ENCODE results near the gene MS4A14.

DNA sequence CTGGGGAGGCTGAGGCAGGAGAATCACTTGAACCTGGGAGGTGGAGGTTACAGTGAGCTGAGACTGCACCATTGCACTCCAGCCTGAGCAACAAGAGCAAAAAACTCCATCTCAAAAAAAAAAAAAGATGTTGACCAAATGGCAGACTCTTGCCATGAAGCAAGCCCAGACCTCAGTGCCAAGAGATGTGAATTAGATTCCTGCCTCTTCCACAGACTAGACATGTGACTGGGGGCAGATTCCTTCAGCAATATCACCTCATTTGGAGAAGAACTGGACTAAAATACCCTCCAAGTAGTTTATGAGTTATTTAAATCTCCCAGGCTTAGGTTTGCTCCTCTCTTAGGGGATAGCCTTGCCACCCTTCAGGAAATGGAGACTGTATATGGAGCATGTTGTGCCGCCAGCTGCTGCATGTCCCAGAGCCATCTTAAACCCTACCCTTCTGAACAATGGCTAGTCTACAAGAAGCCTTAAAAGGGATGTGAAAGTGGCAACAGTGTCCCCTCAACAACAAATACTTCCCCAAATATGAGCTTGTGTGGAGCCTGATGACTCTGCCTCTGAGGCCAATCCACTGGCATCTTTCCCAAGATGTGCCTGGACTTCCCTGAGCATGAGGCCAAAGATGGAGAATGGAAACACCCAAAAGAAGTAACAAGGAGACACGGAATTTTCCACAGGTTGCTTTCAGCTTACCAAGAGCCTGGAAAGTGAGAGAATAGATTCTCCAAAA is 18.7 kb upstream of the MS4A14 start:
- no peak for TF ChIP-seq CTCF (IDR thresholded peaks at IDR 0.05)
- TF ChIP-seq POLR2AphosphoS5 (IDR thresholded peaks at IDR 0.05), result no peak
- TF ChIP-seq POLR2A (IDR thresholded peaks at IDR 0.05), result no peak
- TF ChIP-seq EP300 (IDR thresholded peaks at IDR 0.05), result no peak

All from stomach (tissue), 4 donors.